MM.1S (cell line): ENCODE measurements around the gene AQP3.
"Not testable (repeated sequence)": the region's sequence is repeated elsewhere in the genome, so short reads cannot be mapped to it uniquely, and the experiment has no call there.

Experiments used
- DNase-seq: peaks from one replicate; pipeline ENCODE4 v3.0.0-alpha.2; 2015
- H2AFZ ChIP-seq: fragments of 300-600 bp; sonication (generic); 2 replicates; pipeline ENCODE4 v1.6.0; 2016; ENCODE audit warnings: antibody characterized with exemption, low read length
- H3F3A ChIP-seq: fragments of 300-600 bp; sonication (generic); 2 replicates; pipeline ENCODE4 v1.6.1; 2016; ENCODE audit warnings: mild to moderate bottlenecking, antibody characterized with exemption, low read length, moderate library complexity, mixed read lengths; ENCODE audit not compliant: insufficient read depth
- H3K27ac ChIP-seq: fragments of 300-600 bp; sonication (generic); 2 replicates; pipeline ENCODE4 v1.5.1; 2016; ENCODE audit warnings: mild to moderate bottlenecking, low read length
- H3K27me3 ChIP-seq: fragments of 300-600 bp; sonication (generic); replicated peaks from 2 replicates; pipeline ENCODE4 v1.6.0; 2016; ENCODE audit warnings: low read length; ENCODE audit not compliant: insufficient read depth
- H3K36me3 ChIP-seq: fragments of 300-600 bp; sonication (generic); replicated peaks from 2 replicates; pipeline ENCODE4 v1.6.1; 2016; ENCODE audit warnings: mild to moderate bottlenecking, low read length, mixed read lengths; ENCODE audit not compliant: insufficient read depth
- H3K4me1 ChIP-seq: fragments of 300-600 bp; sonication (generic); 2 replicates; pipeline ENCODE4 v1.6.1; 2016; ENCODE audit warnings: low read length, mixed read lengths
- H3K4me2 ChIP-seq: fragments of 300-600 bp; sonication (generic); 2 replicates; pipeline ENCODE4 v1.6.0; 2016; ENCODE audit warnings: low read depth, low read length
- H3K4me3 ChIP-seq: fragments of 300-600 bp; sonication (generic); 2 replicates; pipeline ENCODE4 v1.5.1; 2016; ENCODE audit warnings: low read length, mixed read lengths
- H3K79me2 ChIP-seq: fragments of 300-600 bp; sonication (generic); 2 replicates; pipeline ENCODE4 v1.6.1; 2016; ENCODE audit warnings: mixed run types, low read length, mixed read lengths
- H3K9ac ChIP-seq: fragments of 300-600 bp; sonication (generic); 2 replicates; pipeline ENCODE4 v1.6.1; 2016; ENCODE audit warnings: low read length, mixed read lengths
- H3K9me2 ChIP-seq: fragments of 300-600 bp; sonication (generic); replicated peaks from 2 replicates; pipeline ENCODE4 v1.6.1; 2016; ENCODE audit warnings: mild to moderate bottlenecking, low read length, mixed read lengths; ENCODE audit not compliant: insufficient read depth
- H3K9me3 ChIP-seq: fragments of 300-600 bp; sonication (generic); replicated peaks from 2 replicates; pipeline ENCODE4 v1.6.1; 2016; ENCODE audit warnings: mild to moderate bottlenecking, low read length, mixed read lengths; ENCODE audit not compliant: insufficient read depth
- H4K20me1 ChIP-seq: fragments of 300-600 bp; sonication (generic); 2 replicates; pipeline ENCODE4 v1.6.1; 2016; ENCODE audit warnings: mild to moderate bottlenecking, low read length, moderate library complexity, mixed read lengths; ENCODE audit not compliant: insufficient read depth
- CTCF ChIP-seq: fragments of 300-600 bp; sonication (generic); IDR thresholded peaks from 2 replicates; pipeline ENCODE4 v1.5.1; 2016; ENCODE audit warnings: antibody characterized with exemption, low read length, mixed read lengths
- EZH2 ChIP-seq: fragments of 300-600 bp; sonication (generic); optimal IDR thresholded peaks from 2 replicates; pipeline ENCODE3; 2017; ENCODE audit warnings: low read depth, mild to moderate bottlenecking, antibody characterized with exemption, low read length, mixed read lengths
- EZH2phosphoT487 ChIP-seq: fragments of 300-600 bp; sonication (generic); IDR thresholded peaks from 2 replicates; pipeline ENCODE4 v1.6.1; 2018; ENCODE audit warnings: antibody characterized with exemption, low read length

Gene AQP3

DNA sequence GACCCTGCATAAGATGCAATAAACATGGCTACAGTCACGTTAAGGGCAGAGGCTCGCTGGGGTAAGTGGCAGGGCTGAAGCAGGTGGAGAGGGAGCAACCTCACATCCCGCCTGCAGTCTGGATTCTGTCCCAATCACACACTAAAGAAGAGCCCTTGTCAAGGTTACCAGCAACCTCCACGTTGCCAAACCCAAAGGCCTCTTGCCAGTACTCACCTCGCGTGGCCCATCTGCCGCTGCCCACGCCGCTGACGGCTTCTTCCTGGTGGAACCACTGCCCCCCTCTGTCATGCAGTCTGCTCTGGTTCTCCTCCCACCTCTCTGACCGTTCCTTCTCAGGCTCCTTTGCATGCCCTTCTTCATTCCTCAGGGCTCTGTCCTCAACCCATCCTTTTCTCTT, 53.8 kb downstream of the AQP3 start:
- TF ChIP-seq EZH2 (no peak), CTCF (no peak), EZH2phosphoT487 (no peak)
- Histone ChIP-seq H3K79me2 (no peaks in the 10 kb centered on the region), H2AFZ (no peak overlapping the region), H3K9ac (no peak overlapping the region), H4K20me1 (no peaks in the 10 kb centered on the region), H3K9me2 (no peaks in the 10 kb centered on the region), H3K9me3 (no peaks in the 10 kb centered on the region), H3K4me2 (no peak overlapping the region), H3K36me3 (no peaks in the 10 kb centered on the region), H3K4me1 (no peaks in the 10 kb centered on the region), H3K27me3 (no peaks in the 10 kb centered on the region), H3K27ac (no peak overlapping the region), H3F3A (no peaks in the 10 kb centered on the region), H3K4me3 (no peak overlapping the region)
- DNase-seq = no peak

DNA sequence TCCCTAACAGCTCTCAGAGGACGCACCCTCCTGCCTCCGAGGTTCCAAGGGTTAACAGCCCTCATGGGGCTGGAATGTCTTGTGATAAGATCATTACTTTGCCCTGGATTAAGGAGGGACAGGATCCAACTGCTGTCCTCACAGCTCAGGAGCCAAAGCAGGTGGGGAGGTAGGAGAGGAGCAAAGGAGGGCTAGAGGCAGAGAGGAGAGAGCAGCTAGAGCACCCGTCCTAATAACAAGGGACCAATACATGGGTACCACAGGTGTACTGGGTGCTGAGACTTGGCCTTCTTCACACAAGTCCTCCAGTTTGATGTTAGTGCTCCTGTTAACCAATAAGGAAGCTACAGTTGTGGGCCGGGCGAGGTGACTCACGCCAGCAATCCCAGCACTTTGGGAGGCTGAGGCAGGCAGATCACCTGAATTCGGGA, 54.8 kb downstream of the AQP3 start:
- not testable (repeated sequence) for H3K9me3 ChIP-seq, H3K79me2 ChIP-seq, H2AFZ ChIP-seq, H3K27ac ChIP-seq, H3K36me3 ChIP-seq, H4K20me1 ChIP-seq, H3K4me1 ChIP-seq, H3K4me2 ChIP-seq, H3K9ac ChIP-seq, H3K4me3 ChIP-seq, DNase-seq, H3F3A ChIP-seq, H3K27me3 ChIP-seq, H3K9me2 ChIP-seq
